ENCODE results near the gene REEP6.

- no peak for TF ChIP-seq POLR2AphosphoS5 (IDR thresholded peaks at IDR 0.05; ENCODE audit: low read depth, low read length)
- TF ChIP-seq CTCF (IDR thresholded peaks at IDR 0.05; ENCODE audit: control extremely low read depth in 1 of 3, insufficient read depth in 1 of 3, low read depth in 1 of 3, low read length in 3 of 3) = no peak
- no peak for TF ChIP-seq MAFK (IDR thresholded peaks at IDR 0.05; ENCODE audit: low read depth, low read length)
- TF ChIP-seq KDM1A (IDR thresholded peaks at IDR 0.05; ENCODE audit: borderline replicate concordance, low read length) = no peak
These were observed 23.8 kb upstream of the REEP6 start for GRCh38 chr19:1467215-1467489.

All from H1 (cell line).